Kidney capillary endothelial cell (primary cell): Measurements from ENCODE around the gene FCGR2B.
A peak's percentile ranks its signal among the peaks of the same experiment; 100 is the strongest.
"Not testable (repeated sequence)": the region's sequence is repeated elsewhere in the genome, so short reads cannot be mapped to it uniquely, and the experiment has no call there.

Experiments used
- DNase-seq: peaks from one replicate; pipeline ENCODE4 v3.0.0-alpha.2; 2018; ENCODE audit warnings: low spot score

Gene FCGR2B

DNA sequence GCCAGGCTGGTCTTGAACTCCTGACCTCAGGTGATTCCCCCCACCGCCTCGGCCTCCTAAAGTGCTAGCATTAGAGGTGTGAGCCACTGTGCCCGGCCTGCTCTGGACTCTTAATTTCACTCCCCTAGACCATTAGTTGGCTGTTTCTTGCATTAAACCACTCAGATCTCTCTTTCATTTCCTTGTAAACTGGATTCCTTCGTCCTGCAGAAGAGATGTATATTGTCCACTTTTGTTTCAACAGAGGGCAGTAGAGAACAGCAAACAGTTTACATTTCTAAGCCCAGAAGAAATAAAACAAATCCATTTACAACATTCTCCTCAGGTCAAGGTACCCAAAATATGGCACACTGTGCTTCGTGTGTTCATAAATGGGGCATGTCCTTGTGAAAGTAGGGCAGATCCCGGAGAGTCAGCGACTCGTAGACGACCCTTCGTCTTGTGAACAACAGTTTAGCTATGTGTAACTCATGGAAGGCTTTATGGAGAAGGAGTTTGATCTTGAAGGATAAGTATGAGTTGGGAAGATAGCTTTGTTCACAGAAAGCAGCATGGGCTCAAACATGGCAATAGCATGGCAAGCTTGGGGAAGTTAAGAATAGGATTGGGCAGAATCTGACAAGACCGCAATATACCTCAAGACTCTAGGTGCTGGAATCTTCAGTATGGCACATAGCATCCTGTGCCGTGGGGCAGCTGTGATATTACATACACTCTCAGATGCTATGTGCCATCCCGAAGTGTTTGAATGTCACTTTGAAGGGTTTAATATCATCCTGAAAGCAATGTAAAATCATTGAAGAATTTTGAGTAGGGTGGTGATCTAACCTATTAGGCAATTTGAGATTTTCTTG lies 15.2 kb upstream of the FCGR2B start:
- DNase-seq, result peak; percentile 42

DNA sequence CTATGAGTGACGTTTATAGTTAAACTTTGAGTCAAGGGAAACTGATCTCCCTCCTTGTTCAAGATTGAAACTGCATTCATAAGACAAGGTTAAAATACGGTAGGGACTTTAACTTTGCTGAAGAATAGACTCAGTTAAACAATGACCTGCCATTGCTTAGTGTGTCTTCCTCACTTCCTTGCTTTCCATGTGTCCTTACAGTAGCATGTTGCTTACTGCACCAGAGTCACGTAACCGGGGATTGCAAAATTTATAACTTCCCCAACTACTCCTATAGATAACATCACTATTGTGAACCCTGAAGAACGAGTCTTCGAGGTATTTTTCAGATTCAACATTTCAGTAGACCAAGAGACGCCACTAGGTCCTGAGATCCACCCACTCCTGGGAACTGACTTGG lies 9.4 kb upstream of the FCGR2B start:
- not testable (repeated sequence) for DNase-seq

DNA sequence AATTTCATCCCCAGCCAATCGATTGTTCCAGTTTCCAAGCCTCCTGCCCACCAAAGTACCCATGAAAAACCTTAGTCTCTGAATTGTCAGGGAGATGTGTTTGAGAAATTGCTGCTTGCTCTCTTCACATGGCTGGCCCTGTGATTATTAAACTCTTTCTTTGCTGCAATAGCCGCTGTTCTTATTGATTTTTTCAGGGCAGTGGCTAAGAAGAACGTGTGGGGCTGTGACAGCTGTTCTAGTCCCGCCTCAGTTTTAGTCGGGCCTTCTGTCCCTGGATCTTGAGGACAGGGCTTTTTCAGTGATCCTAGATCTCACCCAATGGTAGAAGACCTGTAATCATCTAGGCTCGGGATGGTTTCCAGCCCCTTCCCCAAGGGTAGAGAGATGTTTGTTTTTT lies 9.0 kb upstream of the FCGR2B start:
- not testable (repeated sequence) for DNase-seq

DNA sequence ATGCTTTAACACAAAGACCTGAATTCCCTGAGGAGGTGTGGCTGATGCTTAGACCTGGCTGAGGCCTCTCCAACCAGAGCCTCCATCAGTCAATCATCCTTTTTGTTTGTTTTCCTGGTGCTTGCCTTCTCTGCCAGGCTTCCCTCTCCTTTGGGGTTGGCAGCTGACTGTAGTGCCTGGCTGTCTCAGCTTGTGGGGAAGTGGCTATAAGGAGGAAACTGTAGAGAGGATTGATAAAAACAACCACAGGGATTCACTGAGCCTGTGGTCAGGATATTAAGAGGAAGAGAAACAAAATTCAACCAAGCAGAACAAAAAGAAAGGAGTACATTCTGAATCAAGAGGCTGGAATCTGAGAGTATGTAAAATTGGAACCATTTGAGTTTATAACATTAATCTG lies 4.4 kb upstream of the FCGR2B start:
- not testable (repeated sequence) for DNase-seq

DNA sequence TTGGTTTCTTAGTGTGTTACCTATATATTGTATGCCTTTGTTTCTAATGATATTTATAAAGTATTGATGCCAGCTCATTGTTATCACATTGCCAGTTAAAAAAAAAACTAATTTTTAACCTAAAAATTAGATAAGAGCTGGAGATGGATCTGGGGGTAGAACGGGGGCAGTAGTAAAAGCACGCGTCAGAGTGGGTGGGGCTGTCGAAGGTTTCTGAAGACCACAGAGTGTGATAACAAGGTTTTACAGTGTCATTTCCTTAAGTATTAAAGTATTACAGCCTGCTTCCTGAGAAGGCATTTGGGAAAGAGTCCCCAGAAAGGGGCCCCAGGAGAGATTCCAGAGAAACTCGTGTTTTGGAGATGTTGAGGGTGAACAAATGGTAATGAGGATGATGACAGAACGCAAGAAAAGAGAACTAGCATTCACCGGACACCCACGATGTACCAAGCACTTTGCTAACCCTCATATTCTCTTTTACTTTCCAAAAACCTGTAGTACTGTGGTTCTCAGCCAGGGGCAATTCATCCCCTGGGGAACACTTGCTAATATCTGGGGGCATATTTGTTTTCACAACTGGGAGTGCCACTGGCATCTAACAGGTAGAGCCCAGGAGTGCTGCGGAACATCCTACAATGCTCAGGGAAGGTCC lies 1.2 kb upstream of the FCGR2B start:
- not testable (repeated sequence) for DNase-seq

DNA sequence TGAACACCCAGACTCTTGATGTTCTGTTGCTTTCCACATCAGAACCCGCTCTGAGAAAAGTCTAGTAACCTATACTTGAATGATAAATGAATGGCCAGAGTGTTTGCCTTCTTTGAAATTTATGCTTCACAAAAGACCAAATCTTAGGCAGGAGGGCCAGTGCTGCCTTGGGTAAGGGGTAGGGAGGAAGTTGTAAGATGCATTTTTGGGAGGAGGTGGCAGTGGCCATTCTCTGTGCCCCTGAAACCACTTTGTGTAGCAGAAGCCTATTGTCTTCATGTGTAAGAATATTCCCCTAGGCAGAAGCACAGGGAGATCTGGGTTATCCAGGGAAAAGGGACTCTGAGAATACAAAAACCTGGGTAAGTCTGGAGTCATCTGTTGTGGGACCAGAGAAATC lies 626 bp downstream of the FCGR2B start:
- not testable (repeated sequence) for DNase-seq

DNA sequence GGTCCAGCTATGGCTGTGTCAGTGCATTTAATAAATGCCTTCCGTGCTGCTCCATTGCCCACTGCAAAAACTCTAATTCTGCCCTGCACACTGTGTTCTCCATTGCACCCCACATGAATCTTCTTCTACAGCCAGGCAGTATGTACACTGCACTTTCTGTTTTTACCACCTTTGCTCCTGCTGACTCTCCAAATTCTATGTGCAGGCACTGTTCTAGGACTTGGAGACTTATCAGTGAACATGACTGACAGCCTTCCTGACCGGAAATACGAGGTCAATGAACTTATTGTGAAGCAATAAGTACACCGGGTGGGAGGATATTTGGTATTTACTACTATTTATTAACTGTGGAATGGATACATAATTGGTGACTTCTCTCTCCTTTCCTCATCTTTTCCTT lies 1.7 kb downstream of the FCGR2B start:
- DNase-seq, result not testable (repeated sequence)

DNA sequence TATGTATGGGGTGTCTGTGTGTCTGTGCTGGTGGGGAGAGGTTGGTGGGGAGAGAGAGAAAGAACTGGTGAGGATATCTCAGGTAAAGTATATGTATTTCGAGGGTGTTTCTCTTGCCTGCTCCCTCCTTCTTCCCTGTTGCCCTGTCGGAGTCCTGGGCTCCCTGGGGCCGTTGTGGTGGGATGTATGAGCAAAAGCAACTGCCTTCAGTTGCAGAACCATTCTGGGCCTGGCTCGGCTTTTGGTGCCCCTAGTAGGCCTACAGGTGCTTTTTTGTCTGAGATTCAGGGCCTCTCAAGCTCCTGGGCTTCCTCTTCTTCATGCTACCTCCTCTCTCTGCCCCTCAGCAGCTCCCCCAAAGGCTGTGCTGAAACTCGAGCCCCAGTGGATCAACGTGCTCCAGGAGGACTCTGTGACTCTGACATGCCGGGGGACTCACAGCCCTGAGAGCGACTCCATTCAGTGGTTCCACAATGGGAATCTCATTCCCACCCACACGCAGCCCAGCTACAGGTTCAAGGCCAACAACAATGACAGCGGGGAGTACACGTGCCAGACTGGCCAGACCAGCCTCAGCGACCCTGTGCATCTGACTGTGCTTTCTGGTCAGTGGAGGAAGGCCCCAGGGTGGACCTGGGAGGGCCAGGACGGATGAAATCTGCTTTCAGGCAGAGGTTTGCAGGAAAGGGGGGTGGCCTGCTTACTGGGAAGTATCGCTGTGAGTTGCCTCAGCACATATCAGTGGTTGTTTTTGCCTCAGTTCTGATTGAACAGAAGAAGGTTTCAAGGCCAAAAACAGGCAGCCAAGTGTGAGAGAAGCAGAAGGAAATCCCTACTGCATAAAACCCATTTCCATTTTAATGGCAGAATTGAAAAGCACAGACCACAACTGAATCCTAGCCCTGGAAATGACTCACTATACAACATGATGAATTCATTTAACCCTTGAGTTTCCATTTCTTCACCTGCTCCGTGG lies 8.4 kb downstream of the FCGR2B start:
- DNase-seq, result peak; percentile 6

DNA sequence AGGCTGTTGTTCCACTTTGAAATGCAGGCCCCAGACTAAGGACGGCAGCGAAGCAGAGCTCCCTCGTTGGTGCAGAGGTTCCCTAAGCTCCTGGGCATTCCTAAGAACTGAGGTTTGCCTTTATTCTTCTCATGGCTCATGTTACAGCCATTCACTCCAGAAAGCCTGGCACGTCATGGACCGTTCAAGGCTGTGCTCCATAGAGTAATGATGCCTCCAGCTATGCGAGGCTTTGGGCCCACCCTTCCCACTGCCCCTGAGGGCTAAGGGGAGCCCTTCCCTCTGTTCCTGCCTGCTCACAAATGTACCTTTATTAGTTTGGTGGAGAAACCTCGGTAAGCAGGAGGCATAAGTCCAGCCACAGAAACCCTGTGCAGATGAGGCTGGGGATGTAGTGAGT lies 10.5 kb downstream of the FCGR2B start:
- not testable (repeated sequence) for DNase-seq

DNA sequence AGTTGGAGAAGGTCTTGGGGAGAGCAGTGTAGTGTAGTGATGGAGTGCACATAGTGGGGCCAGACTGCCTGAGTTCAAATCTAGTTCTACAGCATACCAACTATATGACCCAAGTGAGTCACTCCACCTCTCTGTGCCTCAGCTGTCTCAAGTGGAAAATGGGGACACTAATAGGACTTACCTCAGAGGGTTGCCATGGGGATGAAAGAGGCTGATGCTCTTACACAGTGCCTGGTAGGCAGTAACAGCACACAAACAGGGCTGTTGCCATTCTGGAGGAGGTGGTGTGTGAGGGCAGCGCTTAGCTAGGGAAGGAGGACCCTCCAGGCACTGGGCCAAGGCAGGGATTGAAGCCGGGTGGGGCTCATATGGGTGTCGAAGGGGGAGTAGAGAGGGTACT lies 11.5 kb downstream of the FCGR2B start:
- not testable (repeated sequence) for DNase-seq

DNA sequence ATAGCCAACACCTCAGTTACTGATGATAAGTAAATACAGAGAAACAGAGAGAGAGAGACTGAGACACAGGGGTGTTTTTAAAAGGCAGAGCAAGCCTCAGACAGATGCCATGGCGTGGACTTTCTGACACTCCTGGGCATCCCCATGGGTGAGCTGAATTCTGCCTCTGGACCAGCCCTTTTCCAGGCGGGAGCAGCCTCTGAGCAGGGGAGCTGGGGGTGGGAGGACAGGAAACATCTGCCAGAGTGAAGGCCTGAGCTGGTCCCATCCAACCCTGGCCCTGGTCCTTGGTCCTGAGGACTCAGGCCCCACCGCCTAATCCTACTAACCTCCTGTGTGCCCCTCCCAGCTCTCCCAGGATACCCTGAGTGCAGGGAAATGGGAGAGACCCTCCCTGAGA lies 12.0 kb downstream of the FCGR2B start:
- DNase-seq, result not testable (repeated sequence)

DNA sequence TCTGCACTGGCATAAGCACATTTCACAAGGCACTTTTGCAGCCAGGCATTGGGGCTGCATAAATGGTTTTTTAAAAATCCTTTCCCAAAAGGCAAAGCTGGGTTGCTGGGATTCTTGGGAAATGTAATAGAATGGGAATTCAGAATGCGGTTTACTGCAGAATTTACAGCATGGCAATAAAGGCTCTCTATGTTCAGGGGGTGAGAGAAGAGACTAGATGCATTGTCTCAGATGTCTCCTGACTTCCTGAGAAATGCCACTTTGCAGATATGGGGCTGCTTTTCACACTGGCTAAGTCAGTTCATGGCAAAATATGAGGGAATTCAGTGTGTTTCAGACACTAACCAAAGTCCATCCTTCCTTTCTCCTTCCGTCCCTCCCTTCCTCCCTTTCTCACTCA lies 13.5 kb downstream of the FCGR2B start:
- no peak for DNase-seq

DNA sequence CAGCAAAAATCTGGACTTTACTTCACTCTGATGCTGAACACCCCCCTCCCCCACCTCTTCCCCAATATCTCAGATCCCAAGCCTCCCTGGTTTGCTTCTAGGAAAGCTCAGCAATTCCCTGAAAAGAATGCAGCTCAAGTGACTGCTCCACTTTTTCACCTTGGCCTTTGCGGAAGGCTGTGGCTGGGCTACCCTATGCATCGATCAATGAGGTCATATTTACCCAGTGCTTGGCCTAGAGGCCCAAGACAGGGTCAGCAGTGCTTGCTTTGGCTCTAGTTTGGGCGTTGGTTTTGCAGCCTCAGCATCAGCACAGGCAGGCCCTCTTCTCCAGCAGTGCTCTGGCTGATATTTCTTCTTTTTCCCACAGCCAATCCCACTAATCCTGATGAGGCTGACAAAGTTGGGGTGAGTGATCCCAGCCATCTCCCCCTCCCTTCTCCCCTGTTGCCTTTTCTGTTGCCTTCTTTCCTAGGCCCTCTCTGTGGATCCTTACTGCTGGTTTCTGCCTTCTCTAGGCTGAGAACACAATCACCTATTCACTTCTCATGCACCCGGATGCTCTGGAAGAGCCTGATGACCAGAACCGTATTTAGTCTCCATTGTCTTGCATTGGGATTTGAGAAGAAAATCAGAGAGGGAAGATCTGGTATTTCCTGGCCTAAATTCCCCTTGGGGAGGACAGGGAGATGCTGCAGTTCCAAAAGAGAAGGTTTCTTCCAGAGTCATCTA lies 14.2 kb downstream of the FCGR2B start:
- DNase-seq, result no peak

DNA sequence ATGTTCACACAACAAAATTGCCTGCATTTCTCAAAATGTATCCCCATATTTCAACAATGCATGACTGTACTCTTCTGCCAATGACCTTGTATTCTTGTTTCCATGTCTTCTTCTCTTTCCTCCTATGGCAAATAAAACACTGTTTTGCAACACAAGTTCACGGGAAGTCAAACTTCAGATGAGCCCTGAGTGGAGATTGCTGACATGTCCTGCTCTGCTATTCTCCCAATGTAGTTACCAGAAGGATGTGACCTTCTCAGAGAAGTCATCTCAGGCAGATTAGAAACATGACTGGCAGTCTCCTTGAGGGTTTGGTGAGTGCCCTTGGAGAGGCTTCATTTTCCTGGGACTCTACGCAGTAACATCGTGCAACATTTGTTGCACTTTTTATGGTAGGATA lies 15.6 kb downstream of the FCGR2B start:
- DNase-seq, result no peak

DNA sequence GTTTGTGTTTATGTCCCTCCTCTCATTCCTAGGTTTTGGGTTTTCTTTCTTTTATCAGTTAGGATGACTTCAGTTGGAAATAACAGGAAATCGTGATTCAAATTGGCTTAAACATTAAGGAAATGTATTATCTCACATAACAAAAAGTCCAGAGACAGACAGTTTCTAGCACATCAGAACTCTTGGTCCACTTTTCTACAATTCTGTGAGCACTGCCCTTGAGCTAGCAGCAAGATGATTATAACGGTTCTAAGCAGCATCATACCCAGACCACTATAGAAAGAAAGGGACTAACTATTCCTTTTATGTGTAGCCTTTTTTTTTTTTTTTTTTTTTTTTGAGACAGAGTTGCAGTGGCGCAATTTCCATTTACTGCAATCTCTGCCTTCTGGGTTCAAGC lies 18.9 kb downstream of the FCGR2B start:
- no peak for DNase-seq

DNA sequence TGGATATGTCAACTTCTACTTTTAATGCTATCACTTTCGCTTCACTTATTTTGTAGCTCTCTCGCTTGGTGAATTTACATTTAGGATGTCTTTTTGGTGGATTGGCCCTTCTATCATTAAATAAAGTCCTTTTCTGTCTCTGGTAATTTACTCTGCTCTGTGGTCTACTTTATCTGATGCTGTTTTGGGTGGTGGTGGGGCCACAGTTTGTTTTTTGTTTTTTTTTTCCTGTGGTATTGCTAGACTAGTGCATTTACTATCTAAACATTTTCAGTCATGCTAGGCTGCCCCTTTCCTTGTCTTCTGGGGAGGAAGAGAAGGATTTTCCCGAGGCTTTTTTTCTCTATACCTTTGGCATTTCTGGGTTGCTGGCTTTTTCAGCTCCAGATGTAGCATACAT lies 26.0 kb downstream of the FCGR2B start:
- DNase-seq, result no peak

DNA sequence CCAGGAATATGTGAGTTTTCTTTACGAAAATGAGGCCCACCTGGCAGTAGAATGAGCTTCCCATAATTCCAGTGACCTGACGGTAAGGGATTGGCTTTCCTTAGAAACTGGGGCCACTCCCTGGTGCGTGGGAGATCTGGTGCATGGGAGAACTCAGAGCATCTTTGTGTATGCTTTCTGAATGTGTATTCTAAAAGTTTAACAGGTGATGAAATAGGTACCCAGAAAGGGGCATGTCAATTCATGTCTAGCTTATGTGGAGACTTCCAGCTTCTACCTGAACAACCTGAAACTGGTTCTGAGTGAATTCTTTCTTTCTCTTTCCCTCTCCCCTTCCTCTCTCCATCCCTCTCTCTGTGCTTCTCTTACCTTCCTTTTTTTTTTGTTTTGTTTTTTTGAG lies 28.9 kb downstream of the FCGR2B start:
- no peak for DNase-seq

DNA sequence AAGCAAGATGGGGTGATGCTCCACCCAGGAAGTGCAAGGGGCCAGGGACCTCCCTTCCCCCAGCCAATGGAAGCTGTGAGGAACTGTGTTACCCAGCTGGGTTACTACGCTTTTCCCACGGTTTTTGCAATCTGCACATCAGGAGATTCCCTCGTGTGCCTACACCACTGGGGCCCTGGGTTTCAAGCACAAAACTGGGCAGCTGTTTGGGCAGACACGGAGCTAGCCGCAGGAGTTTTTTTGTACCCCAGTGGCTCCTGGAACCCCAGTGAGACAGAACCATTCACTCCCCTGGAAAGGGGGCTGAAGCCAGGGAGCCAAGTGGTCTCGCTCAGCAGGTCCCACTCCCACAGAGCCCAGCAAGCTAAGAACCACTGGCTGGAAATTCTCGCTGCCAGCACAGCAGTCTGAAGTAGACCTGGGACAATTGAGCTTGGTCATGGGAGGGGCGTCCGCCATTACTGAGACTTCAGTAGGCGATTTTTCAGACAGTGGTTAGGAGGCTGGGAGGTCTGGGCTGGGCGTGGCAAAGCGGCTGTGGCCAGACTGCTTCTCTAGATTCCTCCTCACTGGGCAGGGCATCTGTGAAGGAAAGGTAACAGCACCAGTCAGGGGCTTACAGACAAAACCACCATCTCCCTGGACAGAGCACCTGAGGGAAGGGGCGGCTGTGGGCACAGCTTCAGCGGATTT lies 30.2 kb downstream of the FCGR2B start:
- DNase-seq, result not testable (repeated sequence)

DNA sequence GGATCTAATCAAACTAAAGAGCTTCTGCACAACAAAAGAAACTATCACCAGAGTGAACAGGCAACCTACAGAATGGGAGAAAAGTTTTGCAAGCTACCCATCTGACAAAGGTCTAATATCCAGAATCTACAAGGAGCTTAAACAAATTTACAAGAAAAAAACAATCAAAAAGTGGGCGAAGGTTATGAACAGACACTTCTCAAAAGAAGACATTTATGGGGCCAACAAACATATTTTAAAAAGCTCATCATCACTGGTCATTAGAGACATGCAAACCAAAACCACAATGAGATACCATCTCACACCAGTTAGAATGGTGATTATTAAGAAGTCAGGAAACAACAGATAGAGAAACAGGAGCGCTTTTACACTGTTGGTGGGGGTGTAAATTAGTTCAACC lies 35.4 kb downstream of the FCGR2B start:
- DNase-seq, result not testable (repeated sequence)

DNA sequence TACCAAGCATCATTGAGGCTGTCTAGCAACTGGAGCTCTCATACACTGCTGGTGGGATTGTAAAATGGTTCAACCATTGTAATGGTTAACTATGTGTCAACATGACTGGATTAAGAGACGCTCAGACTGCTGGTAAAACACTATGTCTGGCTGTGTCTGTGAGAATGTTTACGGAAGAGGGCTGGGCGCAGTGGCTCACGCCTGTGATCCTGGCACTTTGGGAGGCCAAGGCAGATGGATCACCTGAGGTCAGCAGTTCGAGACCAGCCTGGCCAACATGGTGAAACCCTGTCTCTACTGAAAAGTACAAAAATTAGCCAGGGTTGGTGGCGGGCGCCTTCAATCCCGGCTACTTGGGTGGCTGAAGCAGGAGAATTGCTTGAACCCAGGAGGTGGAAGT lies 39.3 kb downstream of the FCGR2B start:
- no peak for DNase-seq

DNA sequence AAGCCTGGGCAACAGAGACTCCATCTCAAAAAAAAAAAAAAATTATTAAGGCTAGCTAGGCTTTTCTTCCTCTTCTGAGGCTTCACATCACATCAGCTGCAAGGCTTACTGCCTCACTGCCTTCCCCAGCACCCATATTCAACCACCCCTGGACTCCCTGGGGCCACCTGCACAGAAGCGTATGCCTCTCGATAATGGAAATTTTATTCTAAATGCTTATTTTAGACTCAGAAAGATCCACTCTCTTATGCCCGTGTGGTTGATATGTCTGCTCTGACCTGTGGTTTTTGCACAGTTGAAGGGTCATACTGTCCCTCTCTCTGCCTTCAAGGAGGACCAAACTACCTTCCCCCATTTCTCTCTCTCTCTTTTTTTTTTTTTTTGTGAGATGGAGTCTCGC lies 42.6 kb downstream of the FCGR2B start:
- no peak for DNase-seq
